ENCODE results near the gene PROK2. TPM values are rescaled to one million over a fixed set of nuclear protein-coding genes. Genes with fewer than 3 reads are reported as not detected.

Gene PROK2
- total RNA-seq, 1 experiment from 2014 or later: 1.4 TPM

DNA sequence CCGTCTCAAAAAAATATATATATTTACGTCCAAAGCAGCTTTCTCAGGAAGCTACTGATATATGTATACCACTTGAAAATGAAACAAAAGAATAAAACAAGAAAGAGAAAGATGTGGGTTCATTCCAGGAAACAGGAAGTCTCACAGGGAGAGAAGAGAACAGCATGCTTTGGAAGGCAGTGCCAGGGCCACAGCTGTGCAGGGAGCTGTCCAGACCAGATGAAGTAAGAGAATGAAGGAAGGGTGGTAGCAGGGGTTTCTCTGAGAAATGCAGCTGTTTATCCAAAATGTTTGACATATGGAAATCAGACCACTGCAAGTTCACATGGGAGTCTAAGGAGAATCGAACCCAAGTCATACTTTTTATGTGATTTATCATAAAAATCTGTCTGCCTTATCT, 40.2 kb downstream of the PROK2 start:
- Histone ChIP-seq H3T11ph (ENCODE audit: low read length) (no peak overlapping the region), H2BK120ac (ENCODE audit: low read depth, low read length, poor library complexity, severe bottlenecking) (no peak overlapping the region), H2BK20ac (ENCODE audit: low read depth, low read length, poor library complexity, severe bottlenecking) (no peak overlapping the region), H2AK5ac (ENCODE audit: insufficient read length, low read length) (no peak overlapping the region), H2BK5ac (ENCODE audit: insufficient read length, low read length) (no peak overlapping the region), H3K4ac (ENCODE audit: low read depth, low read length) (no peak overlapping the region), H3K14ac (ENCODE audit: insufficient read depth, low read length) (no peak overlapping the region), H3K79me1 (ENCODE audit: insufficient read depth, low read depth, low read length, poor library complexity, severe bottlenecking) (no peaks in the 10 kb centered on the region), H3K9me3 (ENCODE audit: control insufficient read depth, low read depth, low read length) (no peaks in the 10 kb centered on the region), H3K4me2 (ENCODE audit: insufficient read depth, insufficient read length, low read length) (no peak overlapping the region), H2BK15ac (ENCODE audit: low read depth, low read length) (no peak overlapping the region), H2AFZ (ENCODE audit: low read length) (no peak overlapping the region), H2BK12ac (ENCODE audit: insufficient read length, low read depth, low read length) (no peak overlapping the region), H3K56ac (ENCODE audit: insufficient read length, low read depth, low read length) (no peak overlapping the region), H3K4me1 (ENCODE audit: insufficient read depth, low read length) (no peaks in the 10 kb centered on the region), H3K18ac (ENCODE audit: insufficient read length, low read depth, low read length) (no peak overlapping the region), H4K5ac (ENCODE audit: insufficient read length, low read depth, low read length) (no peak overlapping the region), H4K20me1 (ENCODE audit: control insufficient read depth, insufficient read depth, insufficient read length) (no peaks in the 10 kb centered on the region), H3K23ac (ENCODE audit: insufficient read length, low read depth, low read length) (no peak overlapping the region), H3K27ac (ENCODE audit: insufficient read length, low read depth, low read length) (no peak overlapping the region), H3K9ac (ENCODE audit: extremely low read depth, insufficient read length, low read length) (no peak overlapping the region), H3K23me2 (ENCODE audit: insufficient read length, low read depth, low read length, poor library complexity, severe bottlenecking) (no peaks in the 10 kb centered on the region), H3K79me2 (ENCODE audit: insufficient read depth, low read length) (no peaks in the 10 kb centered on the region), H3K27me3 (ENCODE audit: insufficient read depth, low read length) (no peaks in the 10 kb centered on the region), H4K91ac (ENCODE audit: insufficient read length, low read depth, low read length) (no peak overlapping the region), H4K8ac (replicated peaks; ENCODE audit: insufficient read length, low read depth, low read length) (no peak overlapping the region)
- Mint-ChIP-seq H3K4me1 (no peaks in the 10 kb centered on the region), H3K36me3 (ENCODE audit: insufficient read depth in 1 of 3, low read depth in 3 of 3) (peaks cover 13 to 29% (median 18%) of the 10 kb centered on the region in 3 experiments; a peak in 6 of 7 replicates), H3K9me3 (peaks cover 23 to 29% of the 10 kb centered on the region in 2 experiments), H3K27me3 (ENCODE audit: low read depth) (no peaks in the 10 kb centered on the region), H3K4me3 (no peak overlapping the region), H3K27ac (no peak overlapping the region)
- WGBS (ENCODE audit: extremely low coverage, insufficient read length, low lambda C conversion rate): no CpG with 5 or more reads among the region's 3 CpGs
- DNase-seq: no peak
- TF ChIP-seq CTCF (conservative IDR thresholded peaks at IDR 0.05): no peak

All from H9 (cell line).